Iris pigment epithelial cell (primary cell): ENCODE measurements around the gene DTNB.
"Not testable (repeated sequence)": the region's sequence is repeated elsewhere in the genome, so short reads cannot be mapped to it uniquely, and the experiment has no call there.

Experiments used
- DNase-seq: peaks from one replicate; pipeline ENCODE4 v3.0.0-alpha.2; 2011; ENCODE audit warnings: low read depth

Gene DTNB

DNA sequence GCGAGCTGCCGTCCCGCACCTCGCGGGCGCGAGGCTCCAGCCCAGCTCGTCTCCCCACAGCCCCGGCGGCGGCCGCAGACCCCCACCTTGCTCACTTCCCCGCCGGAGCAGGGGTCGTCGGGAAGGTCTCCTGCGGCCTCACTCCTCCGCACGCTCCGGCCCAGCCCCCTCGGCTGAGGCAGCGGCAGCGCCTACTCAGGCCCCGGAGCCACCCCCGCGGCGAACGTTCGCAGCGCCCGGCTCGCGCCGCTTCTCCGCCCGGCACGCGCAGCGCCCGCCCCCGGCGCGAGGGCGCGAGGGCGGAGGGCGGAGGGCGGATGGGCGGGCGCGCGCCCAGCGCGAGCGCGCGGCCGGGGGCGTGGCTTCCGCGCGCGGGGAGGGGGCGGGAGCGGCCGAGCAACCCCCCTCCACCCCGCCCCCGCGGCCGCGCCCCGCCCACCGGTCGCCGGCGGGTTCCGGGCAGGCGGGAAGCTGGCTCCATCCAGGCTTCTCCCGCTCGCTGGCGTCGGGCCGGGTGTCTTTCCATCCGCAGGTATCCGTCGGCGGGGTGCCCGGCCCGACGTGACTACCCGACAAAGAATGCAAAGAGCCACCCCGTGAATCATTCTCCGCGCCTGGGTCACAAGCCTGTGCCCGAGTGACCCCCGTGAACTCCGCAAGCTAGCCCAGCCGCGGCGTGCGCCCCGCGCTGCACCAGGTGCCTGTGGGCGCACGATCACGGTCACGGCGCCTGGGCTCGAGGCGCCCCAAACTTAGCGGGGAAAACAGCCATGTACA lies at the start of gene DTNB:
TSS of gene DTNB (minus strand) at position 278 of the 777 bp plus-strand sequence. CDS start 20,917 bp downstream, outside the sequence.
- peak; percentile 57 for DNase-seq

DNA sequence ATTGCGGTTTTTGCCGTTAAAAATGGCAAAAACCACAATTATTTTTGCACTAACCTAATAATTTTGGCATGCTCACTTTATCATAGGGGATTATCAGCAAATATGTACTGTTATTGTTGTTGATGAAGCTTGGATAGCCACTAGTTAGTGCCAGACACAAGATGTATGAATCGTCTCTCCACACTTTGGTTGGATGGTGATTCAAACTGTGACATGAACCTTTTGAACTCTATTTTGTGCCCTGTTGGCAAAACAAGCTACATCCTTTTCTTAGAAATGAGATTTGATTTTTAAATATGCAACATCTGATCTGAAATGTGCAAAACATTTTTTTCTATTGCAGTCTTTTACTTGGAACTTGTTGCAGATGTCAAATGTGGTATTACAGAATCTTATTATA lies 48.8 kb upstream of the DTNB start:
- no peak for DNase-seq

- no peak for DNase-seq
Measured at GRCh38 chr2:25720575-25720974, 47.2 kb upstream of the DTNB start.

GRCh38 chr2:25714740-25715139 lies 41.4 kb upstream of the DTNB start:
- DNase-seq = peak; percentile 11

- DNase-seq = no peak
Measured at GRCh38 chr2:25712455-25712854, 39.1 kb upstream of the DTNB start.

- peak; percentile 10 for DNase-seq
Measured at GRCh38 chr2:25711675-25712354, 38.4 kb upstream of the DTNB start.

DNA sequence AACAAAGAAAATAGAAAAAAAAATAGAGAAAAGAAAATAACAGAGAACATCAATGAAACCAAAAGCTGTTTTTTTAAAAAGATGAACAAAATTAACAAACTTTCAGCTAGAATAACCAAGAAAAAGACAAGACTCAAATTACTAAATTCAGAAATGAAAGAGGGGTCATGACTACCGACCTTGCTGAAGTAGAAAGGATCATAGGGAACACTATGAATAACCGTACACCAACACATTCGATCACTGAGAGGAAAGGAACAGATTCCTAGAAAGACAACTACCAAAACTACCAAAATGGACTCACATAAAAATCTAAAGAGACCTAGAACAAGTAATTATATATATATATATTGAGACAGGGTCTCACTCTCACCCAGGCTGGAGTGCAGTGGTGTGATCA lies 37.4 kb upstream of the DTNB start:
- DNase-seq = no peak

- DNase-seq = no peak
Measured at GRCh38 chr2:25709349-25709748, 36.0 kb upstream of the DTNB start.

DNA sequence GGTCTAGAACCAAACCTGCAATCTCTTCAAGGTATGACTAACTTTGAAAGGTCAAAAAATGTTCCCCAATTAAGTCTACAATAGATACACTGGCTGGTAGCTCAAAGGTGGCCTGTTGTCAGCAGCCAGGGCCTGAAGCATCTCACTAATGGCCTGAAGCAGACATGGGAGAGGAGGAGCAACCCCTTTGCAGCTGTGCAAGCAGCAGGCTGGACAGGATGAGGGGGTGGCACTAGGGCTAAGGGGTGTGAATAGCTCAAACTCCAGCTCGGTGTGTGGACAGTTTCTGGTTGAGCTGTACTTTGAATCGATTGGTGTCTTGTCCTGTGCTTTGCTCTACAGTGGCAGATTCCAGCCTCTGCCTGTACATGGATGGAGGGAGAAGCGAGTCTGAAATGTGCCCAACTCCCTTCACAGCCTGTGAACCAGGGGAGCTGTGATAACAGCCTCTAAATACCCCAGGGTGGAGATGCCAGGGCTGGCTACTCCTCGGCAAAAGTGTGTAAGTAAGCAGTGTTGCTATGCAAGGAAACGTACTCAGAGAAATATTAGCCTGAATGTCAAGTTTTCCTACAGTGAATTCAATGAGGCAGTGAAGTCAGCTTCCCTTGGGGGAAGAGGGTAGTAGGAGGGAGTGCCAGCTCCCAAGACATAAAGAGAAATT lies 34.7 kb upstream of the DTNB start:
- no peak for DNase-seq

GRCh38 chr2:25705575-25705974 lies 32.2 kb upstream of the DTNB start:
- not testable (repeated sequence) for DNase-seq

DNA sequence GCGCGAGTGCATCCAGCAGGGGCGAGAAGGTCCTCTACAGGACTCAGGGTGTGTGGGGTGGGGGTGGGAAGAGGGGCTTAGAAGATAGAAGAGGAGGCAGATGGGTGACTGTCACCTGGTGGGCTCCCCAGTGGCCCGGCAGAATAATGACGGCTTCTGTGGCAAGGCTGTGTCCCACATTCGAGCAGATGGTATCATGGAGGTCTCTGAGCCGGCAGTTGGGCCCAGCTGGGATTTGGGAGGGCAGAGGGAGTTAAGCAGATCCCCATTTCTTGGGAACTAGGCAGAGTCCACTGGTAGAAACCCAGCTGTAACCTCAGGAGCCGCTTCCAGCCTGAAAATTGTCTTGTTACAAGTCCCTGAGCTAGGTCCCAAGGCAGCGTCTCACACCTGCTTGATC lies 28.4 kb upstream of the DTNB start:
- no peak for DNase-seq

GRCh38 chr2:25700221-25700660 lies 26.9 kb upstream of the DTNB start:
- peak; percentile 55 for DNase-seq

GRCh38 chr2:25699216-25699615 lies 25.8 kb upstream of the DTNB start:
- DNase-seq = no peak

- DNase-seq = peak; percentile 65
Measured at GRCh38 chr2:25698752-25699151, 25.4 kb upstream of the DTNB start.

GRCh38 chr2:25697559-25698341 lies 24.4 kb upstream of the DTNB start:
- DNase-seq = peak; percentile 14

DNA sequence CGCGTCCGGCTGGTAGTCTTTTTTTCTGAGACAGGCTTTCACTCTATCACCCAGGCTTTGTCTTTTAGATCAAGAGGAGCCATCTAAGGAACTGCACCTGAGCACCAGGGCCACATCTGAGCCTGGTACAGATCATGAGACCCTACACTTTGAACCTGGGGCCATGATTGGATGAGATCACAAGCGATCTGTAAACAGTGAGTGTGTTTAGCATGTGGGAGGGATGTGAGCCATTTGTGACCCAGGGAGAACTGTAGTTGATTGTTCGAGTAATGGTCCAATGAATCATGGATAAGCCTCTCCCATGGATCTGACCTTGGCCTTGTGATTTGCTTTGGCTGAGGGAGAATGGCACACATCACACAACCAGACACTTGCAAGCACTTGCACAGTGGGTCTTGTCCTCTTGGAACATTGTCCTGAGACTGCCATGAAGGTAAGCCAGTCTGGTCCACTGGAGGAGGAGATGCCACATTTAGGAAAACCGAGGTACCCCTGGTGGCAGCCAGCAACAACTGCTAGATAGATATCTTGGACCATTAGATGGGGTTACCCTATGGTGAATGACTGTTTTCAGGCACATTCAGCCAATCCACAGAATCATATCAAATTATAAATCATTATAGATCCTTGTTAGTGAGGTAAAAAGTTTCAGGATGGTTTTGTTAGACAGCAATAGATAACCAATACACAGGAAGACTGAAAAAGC lies 19.5 kb upstream of the DTNB start:
- no peak for DNase-seq

- DNase-seq = peak; percentile 10
Measured at GRCh38 chr2:25692143-25692542, 18.8 kb upstream of the DTNB start.

- DNase-seq = peak; percentile 8
Measured at GRCh38 chr2:25690058-25690457, 16.7 kb upstream of the DTNB start.

DNA sequence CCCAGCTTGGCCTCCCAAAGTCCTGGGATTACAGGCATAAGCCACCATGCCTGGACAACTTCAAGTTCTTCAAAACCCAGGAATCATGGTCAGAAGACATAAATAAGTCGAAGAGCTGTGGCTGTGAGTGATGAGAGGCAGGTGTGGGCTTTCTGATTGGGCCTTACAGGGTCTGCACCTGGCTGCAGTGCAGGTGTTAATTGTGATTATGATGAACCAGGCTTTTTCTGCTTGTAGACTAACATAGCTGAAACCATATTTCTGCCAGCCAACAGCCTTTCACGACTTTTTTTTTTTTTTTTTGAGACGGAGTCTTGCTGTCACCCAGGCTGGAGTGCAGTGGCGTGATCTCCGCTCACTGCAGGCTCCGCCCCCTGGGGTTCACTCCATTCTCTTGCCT lies 14.9 kb upstream of the DTNB start:
- DNase-seq = no peak

DNA sequence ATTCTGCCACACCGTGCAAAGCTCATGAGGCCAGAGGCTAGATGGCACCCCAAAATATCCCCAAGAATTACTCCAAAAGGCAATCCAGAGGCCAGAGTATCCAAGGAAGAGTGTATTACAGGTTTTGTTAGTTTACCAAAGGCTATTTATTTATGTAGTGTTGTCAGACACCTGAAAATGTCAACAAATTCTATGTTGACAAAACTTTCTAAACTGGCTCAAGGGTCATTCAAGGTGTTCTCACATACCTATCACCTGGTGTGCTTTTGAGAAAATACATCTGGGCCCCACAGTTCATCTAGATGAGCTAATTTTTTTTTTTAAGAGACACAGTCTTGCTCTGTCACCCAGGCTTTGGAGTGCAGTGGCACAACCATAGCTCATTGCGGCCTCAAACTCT lies 12.4 kb upstream of the DTNB start:
- no peak for DNase-seq
